Stomach (tissue), 9 donors: Measurements from ENCODE around the gene CENPX. TPM values are rescaled to one million over a fixed set of nuclear protein-coding genes. Genes with fewer than 3 reads are reported as not detected.

ENCODE experiments used
- DNase-seq, 2 donors: peaks; one replicate each; pipeline versions ENCODE4 v3.0.0 to v3.0.0-alpha.2; 2013 to 2019
- H3K27ac ChIP-seq, 5 donors: fragments of 200-600 bp in 4 of 5; sonication (generic) in 4 of 5; one replicate each; pipeline ENCODE4 v1.5.1; 2013 to 2019; ENCODE audit warnings: mild to moderate bottlenecking in 1 of 5, moderate library complexity in 1 of 5
- H3K27me3 ChIP-seq, 3 donors: fragments of 200-600 bp; sonication (generic); one replicate each; pipeline ENCODE4 v1.5.1; 2017 to 2019; ENCODE audit warnings: mixed run types in 1 of 3
- H3K36me3 ChIP-seq, 4 donors: fragments of 200-600 bp; sonication (generic); 1 replicate in 3 of 4; 2 replicates in 1 of 4; pipeline ENCODE4 v1.5.1; 2016 to 2019
- H3K4me1 ChIP-seq, 4 donors: fragments of 200-600 bp; sonication (generic); one replicate each; pipeline ENCODE4 v1.5.1; 2016 to 2019
- H3K4me3 ChIP-seq, 4 donors: fragments of 200-600 bp; sonication (generic) in 3 of 4; one replicate each; pipeline ENCODE4 v1.5.1; 2016 to 2019; ENCODE audit warnings: mild to moderate bottlenecking in 1 of 4
- H3K9me3 ChIP-seq, 4 donors: fragments of 200-600 bp; sonication (generic); one replicate each; pipeline ENCODE4 v1.5.1; 2016 to 2019
- EP300 ChIP-seq: sonication (generic); formaldehyde crosslinking; IDR thresholded peaks from one replicate; pipeline ENCODE4 v1.6.1; 2017; ENCODE audit warnings: antibody characterized with exemption
- POLR2A ChIP-seq, 4 donors: fragments of 450-650 bp; IDR thresholded peaks; one replicate each; pipeline ENCODE4 v1.6.1; 2016; ENCODE audit warnings: antibody characterized with exemption in 4 of 4, control low read depth in 2 of 4, mild to moderate bottlenecking in 1 of 4, moderate library complexity in 1 of 4
- POLR2AphosphoS5 ChIP-seq, 3 donors: sonication (generic); formaldehyde crosslinking; IDR thresholded peaks; one replicate each; pipeline ENCODE4 v1.6.1; 2016; ENCODE audit warnings: antibody characterized with exemption in 3 of 3
- WGBS, 5 donors: extraction: QIAGEN DNeasy Blood & Tissue Kit in 3 of 5; methylation state at CpG; one replicate each; pipeline versions ENCODE4 v1.1.5 to v1.1.7; 2013 to 2018; 5-methylcytosine and 5-hydroxymethylcytosine counted together
- intact Hi-C: fragments of 100-400 bp; cut with DNase I; formaldehyde crosslinking; loops from one replicate; pipeline ENCODE4 v1.15.1; 2023; ENCODE audit warnings: low total_unique reads
- polyA plus RNA-seq, 3 donors: library from polyadenylated mRNA; stranded (reverse); fragments of 200-250 nt; gene quantifications; one replicate each; pipeline ENCODE4 v1.2.3, GENCODE V29; 2013
- total RNA-seq, 5 donors: library from RNA; depleted of rRNA; stranded (reverse); fragments of >200 nt; gene quantifications; one replicate each; pipeline versions ENCODE4 v1.1.0 to v1.2.3, GENCODE V29; 2014 to 2016
- TF ChIP-seq, protein P1 (sequence below), 7 experiments: fragments of 450-650 bp in 4 of 7; fragments of 200-600 bp in 3 of 7; sonication (generic) in 3 of 7; IDR thresholded peaks; one replicate each; pipeline ENCODE4 v1.5.1; 2016 to 2019; ENCODE audit warnings: antibody characterized with exemption in 7 of 7, control low read depth in 2 of 7, mild to moderate bottlenecking in 1 of 7
- donor health status: healthy with polysubstance abuse.
- donor health status: Bipolar disorder and iron deficiency.
- donor health status: healthy.

Gene CENPX
- total and polyA plus RNA-seq, 8 donors: 22.0 to 231 (median 151) TPM

- peaks cover 52 to 71% (median 69%) of the 10 kb centered on the region in 4 donors for H3K36me3 ChIP-seq
- DNase-seq: no peak
- H3K27ac ChIP-seq: no peak overlapping the region
- no peaks in the 10 kb centered on the region for H3K27me3 ChIP-seq
- peaks cover 25 to 36% (median 34%) of the 10 kb centered on the region in 4 donors for H3K4me1 ChIP-seq
- intact Hi-C loops: no loop called here
- TF ChIP-seq, protein P1, sequence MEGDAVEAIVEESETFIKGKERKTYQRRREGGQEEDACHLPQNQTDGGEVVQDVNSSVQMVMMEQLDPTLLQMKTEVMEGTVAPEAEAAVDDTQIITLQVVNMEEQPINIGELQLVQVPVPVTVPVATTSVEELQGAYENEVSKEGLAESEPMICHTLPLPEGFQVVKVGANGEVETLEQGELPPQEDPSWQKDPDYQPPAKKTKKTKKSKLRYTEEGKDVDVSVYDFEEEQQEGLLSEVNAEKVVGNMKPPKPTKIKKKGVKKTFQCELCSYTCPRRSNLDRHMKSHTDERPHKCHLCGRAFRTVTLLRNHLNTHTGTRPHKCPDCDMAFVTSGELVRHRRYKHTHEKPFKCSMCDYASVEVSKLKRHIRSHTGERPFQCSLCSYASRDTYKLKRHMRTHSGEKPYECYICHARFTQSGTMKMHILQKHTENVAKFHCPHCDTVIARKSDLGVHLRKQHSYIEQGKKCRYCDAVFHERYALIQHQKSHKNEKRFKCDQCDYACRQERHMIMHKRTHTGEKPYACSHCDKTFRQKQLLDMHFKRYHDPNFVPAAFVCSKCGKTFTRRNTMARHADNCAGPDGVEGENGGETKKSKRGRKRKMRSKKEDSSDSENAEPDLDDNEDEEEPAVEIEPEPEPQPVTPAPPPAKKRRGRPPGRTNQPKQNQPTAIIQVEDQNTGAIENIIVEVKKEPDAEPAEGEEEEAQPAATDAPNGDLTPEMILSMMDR (IDR thresholded peaks at IDR 0.05): no peak
- TF ChIP-seq EP300 (no peak), POLR2A (IDR thresholded peaks at IDR 0.05) (no peak), POLR2AphosphoS5 (IDR thresholded peaks at IDR 0.05) (no peak)
- whole genome bisulfite sequencing, 5 donors: 79 to 93% (median 86%) methylated on average over 6 to 24 of the region's 24 CpGs
- H3K4me3 ChIP-seq: no peak overlapping the region
- no peaks in the 10 kb centered on the region for H3K9me3 ChIP-seq
Measured at GRCh38 chr17:82062076-82062983, 39.7 kb upstream of the CENPX start.

DNA sequence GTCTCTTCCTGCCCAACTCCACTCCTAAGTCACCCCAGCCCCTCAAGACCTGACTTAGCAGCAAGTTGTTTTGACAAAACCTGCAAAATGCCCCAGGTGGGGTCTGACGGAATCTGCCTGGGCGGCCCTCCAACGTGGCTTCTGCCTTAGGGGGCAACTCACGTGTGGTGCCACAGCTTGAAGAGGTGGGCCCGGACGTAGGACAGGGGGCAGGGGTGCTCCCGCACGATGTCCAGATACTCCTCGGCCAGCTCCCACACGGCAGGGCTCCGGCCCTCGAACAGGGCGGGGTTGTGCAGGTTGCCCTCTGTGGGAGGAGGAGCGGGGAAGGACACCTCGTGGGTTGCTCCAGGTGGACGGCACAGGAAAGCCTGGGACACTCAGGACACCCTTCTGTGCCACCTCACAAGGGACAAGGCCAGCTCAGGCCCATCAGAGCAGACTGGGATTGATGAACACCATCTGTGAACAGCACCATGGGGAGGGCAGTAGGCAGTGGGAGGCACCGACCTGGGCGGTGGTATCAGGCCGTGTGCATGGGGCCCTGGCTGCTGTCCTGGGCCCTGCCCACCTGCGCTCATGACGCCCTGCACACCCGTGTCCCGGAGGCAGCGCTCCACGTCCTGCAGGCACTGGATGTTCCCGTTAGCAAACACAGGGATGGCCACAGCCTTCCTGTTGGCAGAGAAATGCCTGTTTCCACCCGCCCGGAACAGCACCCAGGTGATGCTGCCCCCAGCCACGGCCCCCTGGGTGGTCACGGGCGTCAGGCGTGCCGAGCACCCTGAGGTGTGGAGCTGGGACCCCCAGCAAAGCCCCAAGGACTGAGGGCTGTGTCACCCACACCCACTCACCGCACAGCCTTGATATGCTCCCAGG lies 38.6 kb upstream of the CENPX start:
- Histone ChIP-seq H3K27me3 (no peaks in the 10 kb centered on the region), H3K4me3 (no peak overlapping the region), H3K4me1 (peaks cover 21 to 31% (median 30%) of the 10 kb centered on the region in 4 donors), H3K9me3 (no peaks in the 10 kb centered on the region), H3K27ac (no peak overlapping the region), H3K36me3 (peaks cover 62 to 81% (median 79%) of the 10 kb centered on the region in 4 donors)
- no peak for DNase-seq
- intact Hi-C loops: no loop called here
- WGBS, 5 donors: 82 to 90% (median 85%) methylated on average over 10 to 34 of the region's 34 CpGs
- TF ChIP-seq POLR2A (IDR thresholded peaks at IDR 0.05) (no peak), EP300 (no peak), POLR2AphosphoS5 (IDR thresholded peaks at IDR 0.05) (no peak)
- TF ChIP-seq, protein P1 (IDR thresholded peaks at IDR 0.05): no peak

GRCh38 chr17:82060614-82061013 lies 37.9 kb upstream of the CENPX start:
- TF ChIP-seq EP300 (no peak), POLR2AphosphoS5 (IDR thresholded peaks at IDR 0.05) (no peak), POLR2A (IDR thresholded peaks at IDR 0.05) (no peak)
- TF ChIP-seq, protein P1 (IDR thresholded peaks at IDR 0.05): no peak
- peaks cover 69 to 88% (median 86%) of the 10 kb centered on the region in 4 donors for H3K36me3 ChIP-seq
- no peaks in the 10 kb centered on the region for H3K27me3 ChIP-seq
- 79 to 88% (median 84%) methylated on average over 7 to 14 of the region's 14 CpGs for WGBS, 5 donors
- no peaks in the 10 kb centered on the region for H3K9me3 ChIP-seq
- DNase-seq: no peak
- no peak overlapping the region for H3K4me3 ChIP-seq
- H3K4me1 ChIP-seq: peaks cover 15 to 25% (median 24%) of the 10 kb centered on the region in 4 donors
- intact Hi-C loops: no loop called here
- no peak overlapping the region for H3K27ac ChIP-seq

- no peak for TF ChIP-seq POLR2AphosphoS5 (IDR thresholded peaks at IDR 0.05)
- no peak for TF ChIP-seq POLR2A (IDR thresholded peaks at IDR 0.05)
- no peak for TF ChIP-seq EP300
- TF ChIP-seq, protein P1 (IDR thresholded peaks at IDR 0.05): no peak
- Histone ChIP-seq H3K27me3 (no peaks in the 10 kb centered on the region), H3K9me3 (no peaks in the 10 kb centered on the region), H3K36me3 (peaks cover 75 to 94% (median 92%) of the 10 kb centered on the region in 4 donors), H3K4me3 (no peak overlapping the region), H3K4me1 (peaks cover 14 to 26% (median 21%) of the 10 kb centered on the region in 4 donors), H3K27ac (no peak overlapping the region)
- DNase-seq: no peak
- WGBS, 5 donors: 80 to 88% (median 85%) methylated on average over 6 to 16 of the region's 16 CpGs
- intact Hi-C loops: no loop called here
Measured at GRCh38 chr17:82060001-82060380, 37.3 kb upstream of the CENPX start.
